Effector memory CD8-positive, alpha-beta T cell (primary cell): ENCODE data around the gene MCF2L2.

Experiments used
- ATAC-seq: fragments of 150-1000 bp; cut with Tn5 transposase; replicated peaks from 2 replicates; pipeline ENCODE4 v1.10.0; 2021; ENCODE audit warnings: mild to moderate bottlenecking, moderate library complexity
- DNase-seq, 3 experiments: peaks; one replicate each; pipeline ENCODE4 v3.0.0; 2021
- H3K27ac Mint-ChIP-seq, 2 donors: one replicate each; pipeline ENCODE4 v1.8.0; 2022; ENCODE audit warnings: mild to moderate bottlenecking in 2 of 2, mixed read lengths in 2 of 2, moderate library complexity in 2 of 2
- H3K27me3 Mint-ChIP-seq, 2 donors: one replicate each; pipeline ENCODE4 v1.8.0; 2022; ENCODE audit warnings: mixed read lengths in 2 of 2
- H3K36me3 Mint-ChIP-seq: one replicate; pipeline ENCODE4 v1.8.0; 2022; ENCODE audit warnings: mild to moderate bottlenecking, moderate library complexity, mixed read lengths; ENCODE audit not compliant: insufficient read depth
- H3K4me1 Mint-ChIP-seq, 2 donors: one replicate each; pipeline ENCODE4 v1.8.0; 2022; ENCODE audit warnings: low read depth in 2 of 2, mixed read lengths in 2 of 2
- H3K4me3 Mint-ChIP-seq, 2 donors: one replicate each; pipeline ENCODE4 v1.8.0; 2022; ENCODE audit warnings: mild to moderate bottlenecking in 2 of 2, mixed read lengths in 2 of 2, moderate library complexity in 2 of 2
- H3K9me3 Mint-ChIP-seq, 2 donors: one replicate each; pipeline ENCODE4 v1.8.0; 2022; ENCODE audit warnings: mixed read lengths in 2 of 2

Gene MCF2L2

GRCh38 chr3:183129243-183129642, 299.2 kb downstream of the MCF2L2 start:
- H3K4me3 Mint-ChIP-seq = no peak overlapping the region
- H3K4me1 Mint-ChIP-seq = no peaks in the 10 kb centered on the region
- no peaks in the 10 kb centered on the region for H3K36me3 Mint-ChIP-seq
- H3K27ac Mint-ChIP-seq = no peak overlapping the region
- H3K9me3 Mint-ChIP-seq = no peaks in the 10 kb centered on the region
- DNase-seq (no peak), ATAC-seq (no peak)
- H3K27me3 Mint-ChIP-seq = peaks cover 0 to 12% of the 10 kb centered on the region in 2 donors

GRCh38 chr3:183128709-183129108, 299.7 kb downstream of the MCF2L2 start:
- Mint-ChIP-seq H3K4me1 (no peaks in the 10 kb centered on the region), H3K36me3 (no peaks in the 10 kb centered on the region), H3K27ac (no peak overlapping the region), H3K4me3 (no peak overlapping the region), H3K27me3 (peaks cover 0 to 12% of the 10 kb centered on the region in 2 donors), H3K9me3 (no peaks in the 10 kb centered on the region)
- no peak for DNase-seq
- ATAC-seq = no peak
